CD14-positive monocyte (primary cell): ENCODE measurements around the gene FOXP1. TPM values are rescaled to one million over a fixed set of nuclear protein-coding genes. Genes with fewer than 3 reads are reported as not detected.

Experiments
- DNase-seq, 3 donors: peaks; one replicate each; pipeline ENCODE4 v3.0.0-alpha.2; 2011 to 2022
- H2AFZ ChIP-seq: 2 replicates; pipeline ENCODE4 v1.6.0; 2012; ENCODE audit warnings: mild to moderate bottlenecking, low read depth, low read length, inconsistent platforms; ENCODE audit not compliant: insufficient read depth, poor library complexity, severe bottlenecking
- H3K27ac ChIP-seq, 2 donors: 1 replicate in 1 of 2; 2 replicates in 1 of 2; pipeline ENCODE4 v1.5.1; 2012 to 2013; ENCODE audit warnings: low read length in 2 of 2, control low read depth in 1 of 2, inconsistent platforms in 1 of 2, low read depth in 1 of 2, mild to moderate bottlenecking in 1 of 2
- H3K27me3 ChIP-seq, 2 donors: one replicate each; pipeline versions ENCODE4 v1.6.0 to v1.6.1; 2011 to 2013; ENCODE audit warnings: low read length in 2 of 2; ENCODE audit not compliant: control insufficient read depth in 2 of 2, insufficient read depth in 2 of 2
- H3K36me3 ChIP-seq, 2 donors: replicated peaks in 1 of 2; 1 replicate in 1 of 2; 2 replicates in 1 of 2; pipeline versions ENCODE4 v1.5.1 to v1.6.1; 2012 to 2013; ENCODE audit warnings: low read length in 2 of 2, control low read depth in 1 of 2, inconsistent platforms in 1 of 2, mild to moderate bottlenecking in 1 of 2; ENCODE audit not compliant: insufficient read depth in 2 of 2, control insufficient read depth in 1 of 2
- H3K4me1 ChIP-seq, 2 donors: 1 replicate in 1 of 2; 2 replicates in 1 of 2; pipeline versions ENCODE4 v1.5.1 to v1.6.1; 2012 to 2013; ENCODE audit warnings: low read length in 2 of 2, control low read depth in 1 of 2, inconsistent platforms in 1 of 2, mild to moderate bottlenecking in 1 of 2, moderate library complexity in 1 of 2; ENCODE audit not compliant: insufficient read depth in 2 of 2, control insufficient read depth in 1 of 2
- H3K4me2 ChIP-seq: replicated peaks from 2 replicates; pipeline ENCODE3; 2012; ENCODE audit warnings: low read length, moderate library complexity, mild to moderate bottlenecking; ENCODE audit not compliant: poor library complexity, severe bottlenecking; ENCODE audit errors: extremely low read depth
- H3K4me3 ChIP-seq, 3 experiments: fragments of 200-600 bp in 1 of 3; sonication (generic) in 1 of 3; replicated peaks in 1 of 3; 1 replicate in 2 of 3; 2 replicates in 1 of 3; pipeline ENCODE4 v1.5.1; 2011 to 2013; ENCODE audit warnings: low read length in 3 of 3, mild to moderate bottlenecking in 3 of 3, control low read depth in 2 of 3, low read depth in 2 of 3, inconsistent platforms in 1 of 3, moderate library complexity in 1 of 3
- H3K79me2 ChIP-seq: 2 replicates; pipeline ENCODE4 v1.6.0; 2012; ENCODE audit warnings: mild to moderate bottlenecking, control low read depth, inconsistent platforms, low read length, moderate library complexity; ENCODE audit not compliant: insufficient read depth
- H3K9ac ChIP-seq: 2 replicates; pipeline ENCODE4 v1.6.0; 2017; ENCODE audit warnings: low read length, mild to moderate bottlenecking; ENCODE audit not compliant: insufficient read depth, poor library complexity, severe bottlenecking
- H3K9me3 ChIP-seq, 2 donors: replicated peaks in 1 of 2; 1 replicate in 1 of 2; 2 replicates in 1 of 2; pipeline versions ENCODE4 v1.5.1 to v1.6.1; 2012 to 2013; ENCODE audit warnings: low read length in 2 of 2, control low read depth in 1 of 2; ENCODE audit not compliant: control insufficient read depth in 1 of 2, insufficient read depth in 1 of 2
- H4K20me1 ChIP-seq: 2 replicates; pipeline ENCODE4 v1.6.0; 2012; ENCODE audit warnings: mild to moderate bottlenecking, low read length, control low read depth, moderate library complexity; ENCODE audit not compliant: insufficient read depth
- H3K27ac Mint-ChIP-seq, 7 donors: one replicate each; pipeline ENCODE4 v1.8.0; 2020; ENCODE audit warnings: mild to moderate bottlenecking in 7 of 7, mixed read lengths in 7 of 7, moderate library complexity in 6 of 7, inconsistent platforms in 2 of 7
- H3K27me3 Mint-ChIP-seq, 3 donors: one replicate each; pipeline ENCODE4 v1.8.0; 2021 to 2022; ENCODE audit warnings: low read depth in 3 of 3, mild to moderate bottlenecking in 3 of 3, mixed read lengths in 3 of 3, moderate library complexity in 3 of 3, inconsistent platforms in 1 of 3
- H3K36me3 Mint-ChIP-seq, 2 donors: one replicate each; pipeline ENCODE4 v1.8.0; 2020; ENCODE audit warnings: mixed read lengths in 2 of 2, inconsistent platforms in 1 of 2, mild to moderate bottlenecking in 1 of 2
- H3K4me1 Mint-ChIP-seq: one replicate; pipeline ENCODE4 v1.8.0; 2020; ENCODE audit warnings: mild to moderate bottlenecking, mixed read lengths
- H3K4me3 Mint-ChIP-seq, 2 donors: one replicate each; pipeline ENCODE4 v1.8.0; 2020; ENCODE audit warnings: mild to moderate bottlenecking in 2 of 2, mixed read lengths in 2 of 2, moderate library complexity in 1 of 2
- H3K9me3 Mint-ChIP-seq, 7 donors: one replicate each; pipeline ENCODE4 v1.8.0; 2020 to 2022; ENCODE audit warnings: mixed read lengths in 7 of 7, mild to moderate bottlenecking in 6 of 7, moderate library complexity in 6 of 7, inconsistent platforms in 2 of 7
- WGBS: methylation state at CpG from one replicate; pipeline ENCODE4 v1.1.5; 2013; ENCODE audit warnings: missing lambda C conversion rate; ENCODE audit not compliant: insufficient coverage; 5-methylcytosine and 5-hydroxymethylcytosine counted together
- intact Hi-C, 2 donors: fragments of 100-400 bp; cut with micrococcal nuclease; formaldehyde crosslinking; loops; one replicate each; pipeline versions ENCODE4 v1.15.0 to v1.15.1; 2023
- polyA plus RNA-seq, 3 donors: library from polyadenylated mRNA; depleted of rRNA in 1 of 3; unstranded in 2 of 3; stranded (reverse) in 1 of 3; fragments of 300-500 nt in 2 of 3; fragments of >200 nt in 1 of 3; fragmentation: Illumina TruSeq in 2 of 3; gene quantifications; 1 replicate in 2 of 3; 2 replicates in 1 of 3; pipeline ENCODE4 v1.2.3, GENCODE V29; 2012 to 2021
- TF ChIP-seq, protein P1 (sequence below): fragments of 200-600 bp; IDR thresholded peaks from one replicate; pipeline ENCODE4 v1.8.0; 2022; ENCODE audit warnings: antibody characterized with exemption, mild to moderate bottlenecking

FOXP1 gene
- polyA plus RNA-seq, 3 donors, result 25.7 to 42.6 (median 27.8) TPM

DNA sequence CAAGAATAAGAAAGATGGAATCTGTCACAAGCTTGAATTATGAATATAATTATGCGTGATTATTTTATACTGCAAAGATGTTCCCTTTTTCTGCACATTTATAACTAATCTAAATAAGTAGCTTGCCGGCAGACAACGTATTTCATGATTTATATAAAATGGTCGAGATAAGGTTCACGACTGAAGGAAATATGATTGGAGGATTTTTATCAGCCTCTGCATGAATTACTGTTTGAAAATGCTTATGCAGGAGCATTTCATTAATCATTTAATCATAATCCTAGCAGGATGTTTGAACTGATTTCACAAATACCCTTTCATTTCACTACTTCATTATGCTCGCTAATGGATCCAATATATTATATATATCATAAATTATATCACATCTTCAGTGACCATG is 580.0 kb downstream of the FOXP1 start:
- TF ChIP-seq, protein P1, sequence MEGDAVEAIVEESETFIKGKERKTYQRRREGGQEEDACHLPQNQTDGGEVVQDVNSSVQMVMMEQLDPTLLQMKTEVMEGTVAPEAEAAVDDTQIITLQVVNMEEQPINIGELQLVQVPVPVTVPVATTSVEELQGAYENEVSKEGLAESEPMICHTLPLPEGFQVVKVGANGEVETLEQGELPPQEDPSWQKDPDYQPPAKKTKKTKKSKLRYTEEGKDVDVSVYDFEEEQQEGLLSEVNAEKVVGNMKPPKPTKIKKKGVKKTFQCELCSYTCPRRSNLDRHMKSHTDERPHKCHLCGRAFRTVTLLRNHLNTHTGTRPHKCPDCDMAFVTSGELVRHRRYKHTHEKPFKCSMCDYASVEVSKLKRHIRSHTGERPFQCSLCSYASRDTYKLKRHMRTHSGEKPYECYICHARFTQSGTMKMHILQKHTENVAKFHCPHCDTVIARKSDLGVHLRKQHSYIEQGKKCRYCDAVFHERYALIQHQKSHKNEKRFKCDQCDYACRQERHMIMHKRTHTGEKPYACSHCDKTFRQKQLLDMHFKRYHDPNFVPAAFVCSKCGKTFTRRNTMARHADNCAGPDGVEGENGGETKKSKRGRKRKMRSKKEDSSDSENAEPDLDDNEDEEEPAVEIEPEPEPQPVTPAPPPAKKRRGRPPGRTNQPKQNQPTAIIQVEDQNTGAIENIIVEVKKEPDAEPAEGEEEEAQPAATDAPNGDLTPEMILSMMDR, result no peak
- H3K4me1 Mint-ChIP-seq, result no peaks in the 10 kb centered on the region
- no CpG with 5 or more reads among the region's 6 CpGs for WGBS
- peaks cover 3 to 11% of the 10 kb centered on the region in 2 donors for H3K36me3 ChIP-seq
- no peaks in the 10 kb centered on the region for H3K9me3 ChIP-seq
- no peaks in the 10 kb centered on the region for H3K27me3 Mint-ChIP-seq
- no peak overlapping the region for H2AFZ ChIP-seq
- no peaks in the 10 kb centered on the region for H3K9me3 Mint-ChIP-seq
- H3K4me1 ChIP-seq, result no peaks in the 10 kb centered on the region
- H3K4me3 ChIP-seq, result no peak overlapping the region
- no peak overlapping the region for H3K9ac ChIP-seq
- no peaks in the 10 kb centered on the region for H3K27me3 ChIP-seq
- peaks cover 5% of the 10 kb centered on the region for H3K79me2 ChIP-seq
- H3K36me3 Mint-ChIP-seq, result peaks cover 17 to 21% of the 10 kb centered on the region in 2 donors
- intact Hi-C loops, result loop anchor here (10.0 kb wide), 2 partner anchors 61 to 581 kb away; partner anchors contain the start of gene FOXP1 (in 1 of the 2)
- H3K4me2 ChIP-seq, result no peak overlapping the region
- no peak overlapping the region for H3K4me3 Mint-ChIP-seq
- no peak overlapping the region for H3K27ac Mint-ChIP-seq
- no peak for DNase-seq
- H3K27ac ChIP-seq, result no peak overlapping the region
- H4K20me1 ChIP-seq, result peaks cover 38% of the 10 kb centered on the region

DNA sequence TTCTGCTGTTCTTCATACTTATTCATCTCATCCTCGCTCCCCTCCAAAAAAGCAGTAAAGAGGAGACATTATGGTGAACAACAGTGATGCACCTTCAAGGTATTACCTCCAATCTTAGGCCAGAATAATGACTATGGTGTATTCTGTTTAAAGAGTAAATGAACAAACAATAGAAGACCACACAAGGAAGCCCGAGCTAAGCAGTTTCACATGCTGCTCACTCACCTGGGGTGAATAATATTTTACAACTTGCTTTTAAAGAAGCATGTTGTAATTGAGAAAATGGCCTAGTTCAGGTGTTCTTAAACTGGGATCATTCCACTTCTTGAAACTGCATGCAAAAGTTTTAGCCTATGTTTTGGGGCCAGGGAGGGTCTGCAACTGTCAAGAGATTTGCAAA is 581.2 kb downstream of the FOXP1 start:
- H3K4me1 Mint-ChIP-seq, result no peaks in the 10 kb centered on the region
- Histone ChIP-seq H3K4me3 (no peak overlapping the region), H3K9ac (no peak overlapping the region), H3K27me3 (no peaks in the 10 kb centered on the region), H2AFZ (no peak overlapping the region), H3K36me3 (peaks cover 3 to 22% of the 10 kb centered on the region in 2 donors), H3K9me3 (no peaks in the 10 kb centered on the region), H3K79me2 (peaks cover 5% of the 10 kb centered on the region), H3K4me1 (no peaks in the 10 kb centered on the region), H4K20me1 (peaks cover 31% of the 10 kb centered on the region), H3K4me2 (no peak overlapping the region), H3K27ac (no peak overlapping the region)
- no CpG with 5 or more reads among the region's 2 CpGs for WGBS
- H3K27ac Mint-ChIP-seq, result no peak overlapping the region
- H3K36me3 Mint-ChIP-seq, result peaks cover 24 to 25% of the 10 kb centered on the region in 2 donors
- TF ChIP-seq, protein P1, result no peak
- no peaks in the 10 kb centered on the region for H3K27me3 Mint-ChIP-seq
- no peak overlapping the region for H3K4me3 Mint-ChIP-seq
- intact Hi-C loops, result loop anchor here (10.0 kb wide), 2 partner anchors 63 to 583 kb away; partner anchors contain the start of gene FOXP1 (in 1 of the 2)
- H3K9me3 Mint-ChIP-seq, result no peaks in the 10 kb centered on the region
- no peak for DNase-seq
